HG03439 (cell line): ENCODE results near the gene ARHGAP31.
"Not testable (repeated sequence)": the region's sequence is repeated elsewhere in the genome, so short reads cannot be mapped to it uniquely, and the experiment has no call there.

ENCODE experiments used
- ATAC-seq: cut with Tn5 transposase; IDR thresholded peaks from one replicate; pipeline ENCODE4 v1.9.1; 2021; ENCODE audit warnings: mild to moderate bottlenecking, moderate library complexity; ENCODE audit not compliant: unreplicated experiment

Gene ARHGAP31

GRCh38 chr3:119293105-119293870 is 895 bp upstream of the ARHGAP31 start:
- ATAC-seq = no peak

- ATAC-seq = peak; percentile 31
Measured at GRCh38 chr3:119294696-119295671, 801 bp downstream of the ARHGAP31 start.

GRCh38 chr3:119295816-119296726 is 1.9 kb downstream of the ARHGAP31 start:
- ATAC-seq = no peak

GRCh38 chr3:119296727-119297122 is 2.5 kb downstream of the ARHGAP31 start:
- ATAC-seq = no peak

- ATAC-seq = no peak
Measured at GRCh38 chr3:119297169-119297568, 3.0 kb downstream of the ARHGAP31 start.

- no peak for ATAC-seq
Measured at GRCh38 chr3:119298565-119298941, 4.4 kb downstream of the ARHGAP31 start.

- ATAC-seq = no peak
Measured at GRCh38 chr3:119300991-119301391, 6.8 kb downstream of the ARHGAP31 start.

GRCh38 chr3:119301662-119302061 is 7.5 kb downstream of the ARHGAP31 start:
- no peak for ATAC-seq

- peak; percentile 79 for ATAC-seq
Measured at GRCh38 chr3:119302697-119303551, 8.7 kb downstream of the ARHGAP31 start.

GRCh38 chr3:119304201-119304713 is 10.1 kb downstream of the ARHGAP31 start:
- no peak for ATAC-seq

GRCh38 chr3:119305286-119305685 is 11.1 kb downstream of the ARHGAP31 start:
- ATAC-seq = no peak

- ATAC-seq = not testable (repeated sequence)
Measured at GRCh38 chr3:119306378-119306777, 12.2 kb downstream of the ARHGAP31 start.

- ATAC-seq = no peak
Measured at GRCh38 chr3:119308355-119308754, 14.2 kb downstream of the ARHGAP31 start.

- ATAC-seq = no peak
Measured at GRCh38 chr3:119309591-119309990, 15.4 kb downstream of the ARHGAP31 start.

- no peak for ATAC-seq
Measured at GRCh38 chr3:119310071-119310470, 15.9 kb downstream of the ARHGAP31 start.

- ATAC-seq = no peak
Measured at GRCh38 chr3:119311081-119311925, 17.1 kb downstream of the ARHGAP31 start.

- ATAC-seq = no peak
Measured at GRCh38 chr3:119313461-119313860, 19.3 kb downstream of the ARHGAP31 start.

- ATAC-seq = no peak
Measured at GRCh38 chr3:119314821-119315220, 20.6 kb downstream of the ARHGAP31 start.
